DMS 273 (cell line): ENCODE data around the gene SORCS2.

ENCODE experiments used
- DNase-seq: peaks from one replicate; lab custom pipeline; 2025; ENCODE audit not compliant: unreplicated experiment; lab: John Stamatoyannopoulos, UW

SORCS2 gene

GRCh38 chr4:7319024-7319423 lies 126.7 kb downstream of the SORCS2 start:
- DNase-seq, result no peak

DNA sequence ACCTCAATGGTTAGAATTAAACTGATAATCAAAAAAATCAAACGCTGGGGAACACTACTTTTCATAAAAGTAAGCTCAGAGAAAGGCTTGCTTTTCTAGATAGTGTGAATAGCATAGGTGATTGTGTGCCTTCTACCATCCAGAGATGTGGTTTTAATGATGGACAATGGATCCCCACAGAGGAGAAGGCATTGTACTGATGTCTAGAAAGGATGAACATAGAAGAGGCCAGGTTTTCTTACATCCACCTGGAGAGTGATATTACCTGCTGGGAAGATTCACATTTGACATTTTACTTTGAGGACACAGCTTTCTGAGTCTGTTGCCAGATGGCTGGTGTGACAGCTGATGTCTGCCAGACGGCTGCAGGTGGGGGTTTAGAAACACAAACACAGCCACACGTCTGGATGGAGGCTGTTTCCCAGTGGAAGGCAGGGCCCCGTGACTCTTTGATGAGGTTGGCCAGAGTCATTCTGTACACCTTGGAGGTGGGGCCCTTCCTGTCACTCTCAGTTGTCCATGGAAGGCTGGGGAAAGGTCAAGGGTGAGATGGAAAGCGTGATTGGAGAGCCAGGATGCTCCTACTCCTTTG lies 128.0 kb downstream of the SORCS2 start:
- DNase-seq, result peak; percentile 39

GRCh38 chr4:7322166-7322991 lies 130.0 kb downstream of the SORCS2 start:
- peak; percentile 21 for DNase-seq

GRCh38 chr4:7323461-7323871 lies 131.1 kb downstream of the SORCS2 start:
- no peak for DNase-seq

DNA sequence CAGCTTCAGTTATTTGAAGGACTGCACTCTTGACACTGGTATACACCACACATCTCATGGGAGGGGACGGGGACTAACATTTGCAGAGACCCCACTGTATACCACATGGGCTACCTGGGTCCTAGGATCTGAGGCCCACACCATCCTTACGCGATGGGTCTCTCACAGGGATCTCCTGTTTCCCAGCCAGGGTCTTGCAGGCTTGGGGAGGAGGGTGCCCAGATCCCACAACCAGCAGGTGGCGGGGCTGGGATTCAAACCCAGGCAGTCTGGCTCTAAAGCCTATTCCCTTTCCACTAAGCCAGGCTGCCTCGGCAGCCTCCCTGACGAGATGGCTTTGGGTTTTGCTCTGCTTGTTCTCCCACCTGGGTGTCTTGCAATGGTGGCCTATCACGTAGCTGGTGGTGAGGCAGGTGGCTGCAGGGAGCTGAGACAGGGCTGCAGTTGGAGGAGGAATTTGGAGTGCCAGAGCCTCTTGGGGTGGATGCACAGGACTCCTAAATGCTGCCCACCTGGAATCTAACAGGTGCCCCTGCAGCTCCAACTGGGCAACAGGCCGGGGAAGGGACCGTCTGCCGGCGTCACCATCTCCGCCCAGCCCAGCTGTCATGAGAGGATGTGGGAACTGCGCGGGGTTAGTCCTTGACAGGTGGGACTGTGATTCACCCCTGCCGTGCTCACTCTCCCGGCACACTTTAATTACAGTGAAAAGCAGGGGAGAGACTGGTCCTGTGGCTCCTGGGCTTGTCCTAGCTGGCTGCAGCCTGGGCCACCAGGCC lies 131.7 kb downstream of the SORCS2 start:
- peak; percentile 96 for DNase-seq

DNA sequence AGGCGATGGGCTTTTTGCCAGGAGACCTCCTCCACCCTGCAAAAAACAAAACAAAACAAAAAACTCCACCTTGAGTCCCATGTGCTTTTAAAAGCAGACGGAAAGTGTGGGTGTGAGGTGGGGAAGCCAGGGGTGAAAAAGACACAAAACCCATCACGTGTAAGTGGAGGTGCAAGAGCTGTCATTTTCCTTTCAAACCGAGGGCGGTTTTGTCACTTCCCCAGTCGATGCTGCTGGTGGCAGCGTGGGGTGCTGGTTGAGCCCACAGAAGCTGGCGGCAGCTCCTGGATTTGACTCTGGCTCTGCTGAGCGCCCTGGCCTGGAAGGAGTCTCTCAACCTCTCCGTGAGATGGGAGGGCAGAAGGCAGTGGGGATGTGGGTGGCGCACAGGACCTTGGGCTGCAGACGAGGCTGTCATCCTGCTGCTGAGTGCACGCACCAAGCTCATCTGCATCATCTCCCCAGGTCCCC lies 132.3 kb downstream of the SORCS2 start:
- DNase-seq, result peak; percentile 82

DNA sequence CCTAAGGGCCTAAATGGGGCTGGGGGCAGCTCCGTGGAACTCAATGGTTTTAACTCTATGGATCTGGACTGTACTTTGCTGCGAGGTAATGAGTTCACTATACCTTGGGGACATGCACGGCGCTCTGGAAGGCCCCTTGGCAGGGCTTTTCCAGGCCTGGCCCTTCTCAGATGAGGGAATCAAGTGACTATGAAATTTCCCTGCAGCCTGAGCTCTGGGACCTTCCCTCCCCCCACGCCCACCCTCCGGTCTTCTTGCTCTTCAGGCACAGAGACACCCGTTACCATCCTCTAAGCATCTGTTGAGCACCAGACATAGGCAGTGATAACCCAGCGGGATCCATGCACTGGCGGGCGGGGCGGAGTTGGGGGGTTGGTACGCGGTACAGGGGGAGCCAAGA lies 133.2 kb downstream of the SORCS2 start:
- DNase-seq, result no peak

DNA sequence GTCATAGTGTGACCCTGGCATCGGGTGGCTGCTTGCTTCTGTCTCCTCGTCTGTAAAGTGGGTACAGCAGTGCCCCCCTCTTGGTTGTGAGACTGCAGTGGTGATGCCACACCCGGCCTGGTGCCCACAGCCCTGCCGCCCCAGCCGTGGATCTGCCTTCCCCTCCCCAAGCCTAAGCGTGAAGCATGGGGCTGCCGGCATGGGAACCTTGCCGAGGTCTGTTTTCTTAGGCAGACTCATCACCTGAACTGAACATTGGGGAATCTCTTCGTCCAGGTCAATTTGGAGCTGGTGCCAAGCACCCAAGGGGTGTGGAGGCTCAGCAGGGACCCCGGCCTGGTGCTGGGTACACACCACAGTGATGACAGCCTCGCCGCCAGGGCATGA lies 134.0 kb downstream of the SORCS2 start:
- no peak for DNase-seq

DNA sequence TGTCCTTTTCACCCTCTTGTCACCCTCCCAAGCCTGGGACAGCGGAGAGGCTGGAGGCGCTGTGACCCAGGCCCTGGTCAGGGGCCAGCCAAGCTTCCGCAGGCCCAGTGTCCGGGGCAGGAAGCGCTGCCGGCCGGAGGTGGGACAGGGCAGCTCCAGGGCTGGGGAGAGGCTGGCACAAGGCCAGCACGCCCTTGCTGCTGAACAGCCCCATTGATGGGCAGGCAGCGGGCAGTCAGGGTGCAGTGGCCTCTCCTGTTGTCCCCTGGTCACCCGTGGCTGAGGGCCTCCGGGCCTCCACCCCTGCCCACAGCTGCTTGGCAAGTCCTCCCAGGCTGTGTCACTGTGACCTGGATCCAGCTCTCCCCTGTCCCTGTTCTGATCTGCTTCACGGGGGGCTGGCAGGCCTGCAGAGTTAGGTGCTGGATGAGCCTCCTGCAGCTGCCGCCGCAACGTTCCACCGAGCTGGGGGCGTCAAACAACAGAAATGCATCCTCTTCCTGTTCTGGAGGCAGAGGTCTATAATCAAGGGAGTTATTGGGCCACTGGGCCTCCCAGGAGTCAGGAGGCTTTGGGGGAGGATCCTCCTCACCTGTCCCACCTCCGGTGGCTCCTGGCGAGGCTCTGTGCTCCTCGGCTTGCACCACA lies 134.5 kb downstream of the SORCS2 start:
- no peak for DNase-seq

DNA sequence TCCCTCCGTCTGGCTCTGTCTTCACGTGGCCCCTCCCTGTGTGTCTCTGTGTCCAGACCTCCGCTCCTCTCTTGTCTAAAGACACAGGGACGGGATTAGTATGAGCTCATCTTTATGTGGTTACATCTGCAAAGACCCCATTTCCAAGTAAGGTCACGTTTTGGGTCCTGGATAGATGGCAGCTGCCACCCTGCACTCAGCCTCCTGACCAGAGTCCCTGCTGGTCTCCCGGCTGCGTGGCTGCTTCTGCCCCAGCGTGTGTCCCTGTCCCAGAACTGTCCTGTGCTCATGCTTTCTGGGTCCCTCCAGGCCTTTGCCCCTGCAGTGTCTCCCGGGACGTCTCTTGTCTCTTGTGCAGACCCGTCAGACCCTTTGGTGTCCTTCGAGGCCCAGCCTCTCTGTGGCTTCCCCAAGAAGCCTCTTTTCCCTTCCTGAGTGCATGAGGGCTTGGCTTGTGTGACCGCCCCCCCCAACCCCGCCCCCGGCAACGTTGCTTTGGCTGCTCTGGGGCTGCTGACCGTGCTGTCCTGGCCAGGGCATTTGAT lies 135.1 kb downstream of the SORCS2 start:
- DNase-seq, result no peak

GRCh38 chr4:7328162-7328912 lies 136.0 kb downstream of the SORCS2 start:
- no peak for DNase-seq

DNA sequence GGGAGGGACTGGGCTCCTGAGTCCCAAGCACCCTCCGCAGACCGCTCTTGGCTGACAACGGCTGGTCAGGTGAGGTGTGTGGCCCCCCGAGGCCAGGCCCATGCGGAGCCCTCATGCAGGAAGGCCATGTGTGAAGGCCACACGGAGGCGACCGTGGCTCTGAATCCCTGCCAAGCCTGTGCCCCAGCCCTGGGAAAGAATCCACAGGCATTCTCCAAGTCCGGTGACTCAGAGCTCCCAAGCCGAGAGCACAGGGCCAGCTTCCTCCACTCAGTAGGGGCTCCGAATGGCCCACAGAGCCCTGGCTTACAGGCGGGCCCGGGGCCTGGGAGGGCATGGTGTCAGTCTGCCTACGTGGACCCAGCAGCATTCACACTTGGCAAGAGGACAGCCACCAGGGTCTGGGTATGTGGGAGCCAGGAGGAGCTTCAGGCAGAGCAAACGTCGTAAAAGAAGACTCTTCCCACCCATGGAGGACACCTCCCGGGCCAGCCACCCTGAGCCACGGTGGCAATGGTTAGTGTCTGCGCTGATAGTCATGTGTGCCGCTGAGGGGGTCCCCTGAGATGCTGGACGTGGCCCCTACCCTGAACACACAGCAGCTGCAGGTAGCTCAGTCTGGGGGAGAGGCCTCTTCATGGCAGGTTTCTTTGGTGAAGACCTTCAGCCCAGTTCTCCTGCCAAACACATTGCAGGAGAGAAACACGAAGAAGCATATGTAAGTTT lies 136.7 kb downstream of the SORCS2 start:
- DNase-seq, result no peak

- no peak for DNase-seq
Measured at GRCh38 chr4:7330031-7330596, 137.8 kb downstream of the SORCS2 start.

DNA sequence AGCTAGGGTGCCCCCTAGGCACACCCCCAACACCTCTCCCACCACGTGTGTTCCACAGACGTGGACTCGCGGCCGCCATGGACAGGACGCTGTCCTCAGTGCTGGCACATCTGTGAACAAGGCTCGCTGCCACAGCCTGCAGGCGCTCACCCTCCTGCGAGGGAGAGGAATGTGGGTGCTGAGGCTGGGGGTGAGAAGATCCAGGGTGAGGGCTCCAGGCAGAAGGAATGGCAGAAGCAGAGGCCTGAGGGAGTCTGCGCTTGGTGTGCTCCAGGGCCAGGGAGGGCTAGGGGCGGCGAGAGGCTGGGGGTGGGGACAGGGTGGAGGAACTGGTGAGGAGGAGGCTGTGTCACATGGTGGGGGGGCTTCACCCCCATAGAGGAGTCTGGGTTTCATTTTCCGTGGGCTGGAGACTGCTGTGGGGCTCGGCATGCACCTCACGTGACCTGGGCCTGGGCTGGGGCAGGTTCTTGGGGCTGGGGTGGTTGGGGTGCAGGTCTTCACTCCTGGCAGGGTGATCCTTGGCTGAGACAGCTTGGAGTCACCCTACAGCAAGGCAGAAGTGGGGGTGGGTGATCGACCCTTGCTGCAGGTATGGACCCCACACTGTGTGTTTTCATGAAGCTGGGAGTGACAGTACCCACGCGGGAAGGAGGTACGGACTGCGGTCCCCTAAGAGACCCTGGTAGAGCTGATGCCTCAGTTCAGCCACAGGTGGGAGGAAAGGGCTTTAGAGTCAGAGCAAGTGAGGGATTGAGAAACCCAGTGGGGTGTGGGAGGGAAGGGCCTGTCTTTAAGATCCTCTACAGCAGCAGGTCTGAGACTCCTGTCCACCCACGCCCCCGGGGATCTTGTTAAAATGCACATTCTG lies 138.7 kb downstream of the SORCS2 start:
- DNase-seq, result no peak

GRCh38 chr4:7331682-7332000 lies 139.3 kb downstream of the SORCS2 start:
- no peak for DNase-seq

DNA sequence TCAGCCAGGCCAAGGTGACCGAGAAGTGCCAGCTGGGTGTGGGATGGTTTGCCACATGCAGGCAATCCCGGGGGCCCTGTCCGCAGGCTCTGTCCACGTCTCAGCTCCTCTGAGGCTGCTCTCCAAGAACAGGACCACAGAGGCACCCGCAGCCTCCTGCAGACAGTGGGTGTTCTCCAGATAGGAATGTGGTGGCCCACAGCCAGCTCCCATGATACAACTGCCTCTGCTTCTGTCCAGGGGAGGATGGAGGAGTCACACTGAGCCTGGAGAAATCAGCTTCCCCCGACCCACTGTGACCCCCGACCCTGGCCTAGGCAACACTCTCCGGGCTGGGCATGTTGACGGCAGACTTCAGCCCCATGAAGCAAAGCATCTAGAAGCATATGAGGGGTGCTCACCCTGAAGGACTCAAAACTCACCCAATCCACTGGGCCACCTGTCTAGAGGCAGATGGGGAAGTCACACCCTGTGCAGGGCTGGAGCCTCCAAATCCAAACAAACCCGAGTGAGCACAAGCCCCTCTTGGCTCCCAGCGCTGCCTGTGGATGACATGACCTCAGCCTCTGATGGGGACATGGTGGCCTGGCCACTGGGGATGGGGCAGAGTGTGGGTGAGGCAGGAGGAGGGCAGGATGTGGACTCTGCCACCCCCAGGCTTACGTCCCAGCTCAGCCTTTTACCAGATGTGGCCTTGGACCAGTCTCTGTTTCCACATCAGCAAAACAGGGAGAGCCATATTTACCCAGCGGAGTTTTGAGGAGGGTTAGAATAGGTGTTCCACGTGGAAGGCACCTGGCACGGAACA lies 140.1 kb downstream of the SORCS2 start:
- peak; percentile 52 for DNase-seq

- DNase-seq, result no peak
Measured at GRCh38 chr4:7333024-7333780, 140.9 kb downstream of the SORCS2 start.
